ENCODE measurements around the gene PRPSAP1. TPM values are rescaled to one million over a fixed set of nuclear protein-coding genes. Genes with fewer than 3 reads are reported as not detected.

Gene PRPSAP1
- total RNA-seq, 1 experiment from 2014 or later: 77.5 TPM

GRCh38 chr17:76314392-76315227 lies 39.1 kb downstream of the PRPSAP1 start:
- H3K36me3 ChIP-seq (ENCODE audit: insufficient read depth, low read length, poor library complexity, severe bottlenecking): peaks cover 16% of the 10 kb centered on the region
- TF ChIP-seq EZH2 (IDR thresholded peaks at IDR 0.05; ENCODE audit: borderline replicate concordance, low read depth, low read length, poor library complexity, severe bottlenecking): no peak
- TF ChIP-seq CTCF (conservative IDR thresholded peaks at IDR 0.05; ENCODE audit: low read depth, low read length): no peak
- ChIA-PET POLR2A (ENCODE audit: low non-redundant PET) (no interaction called here), CTCF (interaction anchor here (0.7 kb wide), 1 partner anchor 1304 kb away, joined by 4 read pairs; no protein-coding TSS in a partner anchor)
- H3K9me3 ChIP-seq (ENCODE audit: low read depth, low read length, poor library complexity, severe bottlenecking): no peaks in the 10 kb centered on the region
- intact Hi-C loops (cut with micrococcal nuclease; ENCODE audit: unreplicated experiment): no loop called here
- H3K4me1 ChIP-seq (ENCODE audit: insufficient read depth, low read length, poor library complexity, severe bottlenecking): peaks cover 17% of the 10 kb centered on the region
- H3K27me3 ChIP-seq (replicated peaks; ENCODE audit: insufficient read depth, low read depth, low read length, poor library complexity): no peaks in the 10 kb centered on the region
- no peak overlapping the region for H3K4me3 ChIP-seq (ENCODE audit: low read depth, low read length, poor library complexity, severe bottlenecking)
- BruUV-seq (replicated peaks): no TSS peak
- H3K27ac ChIP-seq (ENCODE audit: low read depth, low read length, poor library complexity, severe bottlenecking): peak overlapping the region; percentile 57
- peak; percentile 45 for DNase-seq (ENCODE audit: low spot score)

DNA sequence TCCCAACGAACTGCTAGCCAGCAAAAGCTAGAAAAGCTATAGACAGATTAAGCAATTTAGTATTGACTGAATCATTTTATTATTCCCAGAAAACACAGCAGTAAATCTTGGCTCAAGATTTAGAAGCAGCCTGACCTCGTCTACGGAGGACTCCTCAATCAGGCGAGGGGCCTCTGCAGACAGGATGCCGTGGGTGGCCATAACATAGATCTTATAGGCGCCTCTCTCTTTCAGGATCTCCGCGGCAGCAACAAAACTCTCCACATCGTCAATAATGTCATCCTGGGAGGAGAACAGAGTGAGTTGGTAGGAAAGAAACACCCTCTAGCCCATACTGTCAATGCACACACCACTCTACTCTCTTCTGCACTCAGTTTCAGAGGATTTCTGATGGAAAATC lies 41.0 kb downstream of the PRPSAP1 start:
- ChIA-PET POLR2A (ENCODE audit: low non-redundant PET) (no interaction called here), CTCF (no interaction called here)
- H3K27me3 ChIP-seq (replicated peaks; ENCODE audit: insufficient read depth, low read depth, low read length, poor library complexity): no peaks in the 10 kb centered on the region
- TF ChIP-seq CTCF (conservative IDR thresholded peaks at IDR 0.05; ENCODE audit: low read depth, low read length) (no peak), EZH2 (IDR thresholded peaks at IDR 0.05; ENCODE audit: borderline replicate concordance, low read depth, low read length, poor library complexity, severe bottlenecking) (no peak)
- no peak overlapping the region for H3K4me3 ChIP-seq (ENCODE audit: low read depth, low read length, poor library complexity, severe bottlenecking)
- H3K9me3 ChIP-seq (ENCODE audit: low read depth, low read length, poor library complexity, severe bottlenecking): no peaks in the 10 kb centered on the region
- intact Hi-C loops (cut with micrococcal nuclease; ENCODE audit: unreplicated experiment): no loop called here
- H3K36me3 ChIP-seq (ENCODE audit: insufficient read depth, low read length, poor library complexity, severe bottlenecking): peaks cover 16% of the 10 kb centered on the region
- no TSS peak for BruUV-seq (replicated peaks)
- peaks cover 17% of the 10 kb centered on the region for H3K4me1 ChIP-seq (ENCODE audit: insufficient read depth, low read length, poor library complexity, severe bottlenecking)
- H3K27ac ChIP-seq (ENCODE audit: low read depth, low read length, poor library complexity, severe bottlenecking): no peak overlapping the region
- peak; percentile 47 for DNase-seq (ENCODE audit: low spot score)

- TF ChIP-seq CTCF (conservative IDR thresholded peaks at IDR 0.05; ENCODE audit: low read depth, low read length): no peak
- no peak for TF ChIP-seq EZH2 (IDR thresholded peaks at IDR 0.05; ENCODE audit: borderline replicate concordance, low read depth, low read length, poor library complexity, severe bottlenecking)
- H3K27me3 ChIP-seq (replicated peaks; ENCODE audit: insufficient read depth, low read depth, low read length, poor library complexity): no peaks in the 10 kb centered on the region
- no peak for DNase-seq (ENCODE audit: low spot score)
- intact Hi-C loops (cut with micrococcal nuclease; ENCODE audit: unreplicated experiment): no loop called here
- no TSS peak for BruUV-seq (replicated peaks)
- H3K36me3 ChIP-seq (ENCODE audit: insufficient read depth, low read length, poor library complexity, severe bottlenecking): peaks cover 16% of the 10 kb centered on the region
- CTCF ChIA-PET: no interaction called here
- H3K4me3 ChIP-seq (ENCODE audit: low read depth, low read length, poor library complexity, severe bottlenecking): no peak overlapping the region
- no peak overlapping the region for H3K27ac ChIP-seq (ENCODE audit: low read depth, low read length, poor library complexity, severe bottlenecking)
- POLR2A ChIA-PET (ENCODE audit: low non-redundant PET): interaction anchor here (0.5 kb wide), 1 partner anchor 85 kb away, joined by 4 read pairs; no protein-coding TSS in a partner anchor
- H3K4me1 ChIP-seq (ENCODE audit: insufficient read depth, low read length, poor library complexity, severe bottlenecking): peaks cover 10% of the 10 kb centered on the region
- no peaks in the 10 kb centered on the region for H3K9me3 ChIP-seq (ENCODE audit: low read depth, low read length, poor library complexity, severe bottlenecking)
Measured at GRCh38 chr17:76309461-76309860, 44.3 kb downstream of the PRPSAP1 start.
